ENCODE data around the gene KDM6A.

DNA sequence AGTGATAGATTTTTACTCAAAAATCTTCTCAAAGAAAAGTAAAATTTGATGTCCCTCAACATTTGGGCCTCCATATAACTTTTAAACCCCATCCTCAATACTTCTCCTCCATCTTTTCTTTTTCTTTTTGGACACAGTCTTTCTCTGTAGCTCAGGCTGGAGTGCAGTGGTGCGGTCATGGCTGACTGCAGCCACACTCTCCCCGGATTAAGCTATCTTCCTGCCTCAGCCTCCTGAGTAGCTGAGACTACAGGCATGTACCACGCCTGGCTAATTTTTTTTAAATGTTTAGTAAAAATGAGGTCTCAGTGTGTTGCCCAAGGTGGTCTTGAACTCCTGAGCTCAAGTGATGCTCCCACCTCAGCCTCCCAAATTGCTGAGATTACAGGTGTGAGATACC is 33.1 kb downstream of the KDM6A start:
- TF ChIP-seq, protein P1, sequence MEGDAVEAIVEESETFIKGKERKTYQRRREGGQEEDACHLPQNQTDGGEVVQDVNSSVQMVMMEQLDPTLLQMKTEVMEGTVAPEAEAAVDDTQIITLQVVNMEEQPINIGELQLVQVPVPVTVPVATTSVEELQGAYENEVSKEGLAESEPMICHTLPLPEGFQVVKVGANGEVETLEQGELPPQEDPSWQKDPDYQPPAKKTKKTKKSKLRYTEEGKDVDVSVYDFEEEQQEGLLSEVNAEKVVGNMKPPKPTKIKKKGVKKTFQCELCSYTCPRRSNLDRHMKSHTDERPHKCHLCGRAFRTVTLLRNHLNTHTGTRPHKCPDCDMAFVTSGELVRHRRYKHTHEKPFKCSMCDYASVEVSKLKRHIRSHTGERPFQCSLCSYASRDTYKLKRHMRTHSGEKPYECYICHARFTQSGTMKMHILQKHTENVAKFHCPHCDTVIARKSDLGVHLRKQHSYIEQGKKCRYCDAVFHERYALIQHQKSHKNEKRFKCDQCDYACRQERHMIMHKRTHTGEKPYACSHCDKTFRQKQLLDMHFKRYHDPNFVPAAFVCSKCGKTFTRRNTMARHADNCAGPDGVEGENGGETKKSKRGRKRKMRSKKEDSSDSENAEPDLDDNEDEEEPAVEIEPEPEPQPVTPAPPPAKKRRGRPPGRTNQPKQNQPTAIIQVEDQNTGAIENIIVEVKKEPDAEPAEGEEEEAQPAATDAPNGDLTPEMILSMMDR (IDR thresholded peaks at IDR 0.05): no peak
- no peak for TF ChIP-seq POLR2A (IDR thresholded peaks at IDR 0.05)

All from thyroid gland (tissue), 4 donors.